Stimulated activated CD8-positive, alpha-beta memory T cell treated with anti-CD3 and anti-CD28 coated beads, Interleukin-12 subunit alpha, Interleukin-12 subunit beta, amount 100 ng/mL, for 24 hours (primary cell): ENCODE measurements around the gene C10orf71.

ENCODE experiments used
- DNase-seq: peaks from one replicate; pipeline ENCODE4 v3.0.0-alpha.2; 2020; ENCODE audit errors: extremely low read depth

C10orf71 gene

DNA sequence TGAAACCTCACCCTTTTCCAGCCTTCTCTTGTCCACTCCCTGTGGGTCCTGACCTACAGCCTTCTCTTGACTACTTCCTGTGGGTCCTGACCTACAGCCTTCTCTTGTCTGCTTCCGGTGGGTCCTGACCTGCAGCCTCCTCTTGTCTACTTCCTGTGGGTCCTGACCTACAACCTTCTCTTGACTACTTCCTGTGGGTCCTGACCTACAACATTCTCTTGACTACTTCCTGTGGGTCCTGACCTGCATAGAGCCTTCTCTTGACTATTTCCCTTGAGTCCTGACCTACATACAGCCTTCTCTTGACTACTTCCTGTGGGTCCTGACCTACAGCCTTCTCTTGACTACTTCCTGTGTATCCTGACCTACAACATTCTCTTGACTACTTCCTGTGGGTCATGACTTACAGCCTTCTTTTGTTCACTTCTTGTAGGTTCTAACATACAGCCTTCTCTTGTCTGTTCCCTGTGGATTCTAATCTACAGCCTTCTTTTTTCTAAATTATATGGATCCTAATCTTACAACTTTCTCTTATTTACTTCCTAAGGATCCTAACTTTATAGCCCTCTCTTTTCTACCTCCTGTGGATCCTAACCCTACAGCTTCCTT, 36.5 kb downstream of the C10orf71 start:
- DNase-seq: no peak

DNA sequence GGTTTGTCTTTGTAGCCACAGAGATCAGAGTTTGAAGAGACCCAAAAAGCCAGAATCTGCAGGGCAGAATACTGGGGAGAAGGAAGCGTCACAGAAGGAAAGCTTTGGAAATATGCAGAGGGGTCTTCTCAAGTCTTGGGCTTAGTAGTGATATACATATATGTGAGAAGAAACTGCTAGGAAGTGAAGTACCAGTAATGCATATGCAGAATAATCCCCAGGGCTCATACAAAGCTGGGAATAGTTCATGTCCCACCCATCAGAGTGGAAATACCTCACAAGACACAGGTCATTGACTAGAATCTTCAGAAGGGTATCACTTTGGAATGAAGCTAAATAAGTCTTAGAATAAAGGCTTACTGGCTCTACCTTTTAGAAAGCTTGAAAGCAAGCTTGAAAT, 39.6 kb downstream of the C10orf71 start:
- no peak for DNase-seq

DNA sequence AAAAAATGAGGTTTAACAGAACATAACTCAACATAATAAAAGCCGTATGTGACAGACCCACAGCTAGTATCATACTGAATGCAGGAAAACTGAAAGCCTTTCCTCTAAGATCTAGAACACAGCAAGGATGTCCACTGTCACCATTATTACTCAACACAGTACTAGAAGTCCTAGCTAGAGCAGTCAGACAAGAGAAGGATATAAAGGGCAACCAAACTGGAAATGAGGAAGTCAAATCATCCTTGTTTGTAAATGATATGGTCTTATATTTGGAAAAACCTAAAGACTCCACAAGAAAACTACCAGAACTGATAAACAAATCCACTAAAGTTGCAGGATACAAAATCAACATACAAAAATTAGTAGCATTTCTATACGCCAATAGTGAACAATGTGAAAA, 45.9 kb downstream of the C10orf71 start:
- DNase-seq: no peak

- no peak for DNase-seq
Measured at GRCh38 chr10:49347342-49347741, 48.4 kb downstream of the C10orf71 start.

- no peak for DNase-seq
Measured at GRCh38 chr10:49347827-49348226, 48.9 kb downstream of the C10orf71 start.

GRCh38 chr10:49348593-49348992, 49.6 kb downstream of the C10orf71 start:
- no peak for DNase-seq

DNA sequence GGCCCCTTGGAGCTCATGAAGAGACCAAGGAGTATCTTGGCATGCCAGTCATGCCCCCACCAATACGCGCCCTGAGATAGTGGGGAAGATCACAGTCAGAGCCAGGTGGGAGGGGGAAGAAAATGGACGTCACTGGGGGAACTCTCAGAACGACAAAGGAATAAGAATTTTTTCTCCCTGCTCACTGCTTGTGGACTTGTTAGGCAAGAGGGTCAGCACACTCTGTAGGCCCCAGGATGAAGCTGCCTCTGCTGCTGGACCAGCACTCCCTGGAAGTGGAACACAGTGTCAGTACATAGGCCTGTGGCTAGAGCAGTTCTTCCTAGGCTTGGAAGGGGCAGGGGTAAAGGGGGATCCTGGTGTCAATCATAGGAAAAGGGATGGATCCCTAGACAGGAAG, 50.4 kb downstream of the C10orf71 start:
- DNase-seq: no peak

- no peak for DNase-seq
Measured at GRCh38 chr10:49350138-49350537, 51.2 kb downstream of the C10orf71 start.

DNA sequence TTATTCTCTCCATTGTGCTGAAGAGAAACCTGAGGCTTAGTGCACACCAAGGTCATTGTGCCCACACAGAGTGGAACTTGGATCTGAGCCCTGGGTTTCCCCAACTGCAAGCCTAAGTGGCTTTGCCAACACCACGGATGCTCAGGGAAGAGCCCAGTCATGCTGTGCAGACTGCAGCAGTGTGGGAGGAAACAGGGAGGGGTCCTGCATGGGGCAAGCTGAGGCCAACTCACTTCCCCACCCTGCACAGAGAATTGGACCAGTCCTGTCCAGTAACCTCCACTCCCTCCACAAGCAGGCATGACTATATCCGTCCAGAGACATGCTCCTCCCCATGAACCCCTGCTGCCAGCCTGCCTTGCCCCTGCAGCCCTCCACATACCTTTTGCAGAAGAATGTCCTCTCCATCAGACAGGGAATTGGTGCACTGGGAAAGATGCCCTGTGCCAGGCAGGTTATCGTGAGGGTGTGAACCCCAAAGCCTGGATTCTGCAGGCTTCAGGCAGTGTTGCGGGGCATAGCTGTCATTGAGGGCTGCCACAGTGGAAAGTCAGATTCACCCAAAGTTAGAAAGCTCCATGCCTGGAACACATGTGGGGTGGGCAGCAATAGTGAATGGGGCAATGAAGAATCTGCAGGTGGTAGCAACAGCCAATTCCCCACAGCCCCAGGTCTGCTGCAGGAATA, 52.0 kb downstream of the C10orf71 start:
- no peak for DNase-seq

DNA sequence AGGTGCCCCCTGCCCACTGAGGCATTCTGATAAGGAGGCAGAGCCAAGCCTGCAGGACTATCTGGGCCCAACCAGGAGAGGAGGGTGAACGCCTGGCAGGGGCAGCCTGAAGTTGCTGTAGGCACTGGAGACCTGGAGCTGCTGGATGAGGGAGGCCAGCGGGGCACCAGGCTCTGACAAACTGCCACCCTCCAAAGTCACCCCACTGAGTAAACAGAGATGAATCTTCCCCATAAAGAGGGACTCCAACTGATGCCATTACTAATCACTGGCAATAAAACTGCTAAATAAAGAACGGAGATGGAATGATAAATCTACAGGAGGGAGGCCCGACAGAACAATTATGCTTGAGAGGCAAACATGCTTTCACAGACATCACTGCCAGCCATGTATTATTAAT, 52.7 kb downstream of the C10orf71 start:
- no peak for DNase-seq

- DNase-seq: no peak
Measured at GRCh38 chr10:49352323-49352722, 53.4 kb downstream of the C10orf71 start.

GRCh38 chr10:49353026-49353894, 54.3 kb downstream of the C10orf71 start:
- DNase-seq: no peak

- no peak for DNase-seq
Measured at GRCh38 chr10:49353895-49354566, 55.1 kb downstream of the C10orf71 start.

GRCh38 chr10:49354593-49354992, 55.6 kb downstream of the C10orf71 start:
- no peak for DNase-seq

DNA sequence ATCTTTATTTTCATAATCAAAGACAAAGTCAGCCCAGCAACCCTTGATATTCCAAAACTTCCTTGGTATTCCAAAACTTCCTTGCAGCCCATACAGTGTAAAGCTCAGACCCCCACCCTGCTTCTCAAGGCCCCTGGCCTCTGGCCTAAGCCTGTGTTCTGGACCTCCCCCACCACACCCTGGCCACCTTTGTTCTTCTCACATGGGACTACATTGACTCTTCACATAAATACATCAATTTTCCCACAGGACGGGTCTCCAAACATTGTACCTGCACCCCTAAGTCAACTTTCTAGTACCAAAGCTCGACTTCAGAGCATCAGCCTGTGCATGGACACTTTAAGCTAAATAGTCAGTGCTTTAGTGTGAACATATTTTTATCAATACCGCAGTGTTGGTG, 56.3 kb downstream of the C10orf71 start:
- no peak for DNase-seq

DNA sequence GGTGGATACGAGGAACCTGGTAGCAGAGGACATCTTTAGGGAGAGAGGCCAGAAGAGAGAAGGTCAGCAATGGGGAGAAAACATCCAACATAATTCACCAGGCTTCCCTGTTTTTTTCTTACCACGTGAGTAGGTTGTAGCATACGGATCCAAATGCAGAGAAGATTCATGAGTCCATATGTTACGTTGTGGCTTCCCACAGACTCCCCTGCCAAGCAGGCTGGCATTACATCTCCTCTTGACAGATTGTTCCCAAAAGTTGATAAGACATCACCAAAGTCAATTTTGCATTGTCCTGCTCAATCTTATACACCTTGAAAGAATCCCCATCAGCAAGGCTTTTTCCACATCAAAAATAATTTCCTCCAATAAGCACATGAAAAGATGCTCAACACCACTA, 57.2 kb downstream of the C10orf71 start:
- no peak for DNase-seq

- no peak for DNase-seq
Measured at GRCh38 chr10:49356944-49357343, 58.0 kb downstream of the C10orf71 start.

DNA sequence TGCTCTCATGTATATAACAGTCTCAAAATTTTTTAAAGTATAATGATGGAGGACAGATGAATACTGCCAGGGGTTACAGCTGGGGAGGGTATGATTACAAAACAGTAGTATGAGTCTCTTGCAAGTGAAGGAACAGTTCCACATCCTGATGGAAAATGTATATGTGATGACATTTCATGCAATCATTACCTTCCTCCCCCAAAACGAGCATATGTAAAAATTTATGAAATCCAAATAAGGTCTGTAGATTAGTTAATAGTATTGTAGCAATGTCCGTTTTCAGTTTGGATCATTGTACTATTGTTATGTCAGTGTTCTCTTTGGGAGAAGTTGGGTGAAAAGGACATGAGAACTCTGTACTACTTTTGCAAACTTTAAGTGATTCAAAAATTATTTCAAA, 58.9 kb downstream of the C10orf71 start:
- DNase-seq: no peak

GRCh38 chr10:49359349-49360270, 60.6 kb downstream of the C10orf71 start:
- DNase-seq: no peak

DNA sequence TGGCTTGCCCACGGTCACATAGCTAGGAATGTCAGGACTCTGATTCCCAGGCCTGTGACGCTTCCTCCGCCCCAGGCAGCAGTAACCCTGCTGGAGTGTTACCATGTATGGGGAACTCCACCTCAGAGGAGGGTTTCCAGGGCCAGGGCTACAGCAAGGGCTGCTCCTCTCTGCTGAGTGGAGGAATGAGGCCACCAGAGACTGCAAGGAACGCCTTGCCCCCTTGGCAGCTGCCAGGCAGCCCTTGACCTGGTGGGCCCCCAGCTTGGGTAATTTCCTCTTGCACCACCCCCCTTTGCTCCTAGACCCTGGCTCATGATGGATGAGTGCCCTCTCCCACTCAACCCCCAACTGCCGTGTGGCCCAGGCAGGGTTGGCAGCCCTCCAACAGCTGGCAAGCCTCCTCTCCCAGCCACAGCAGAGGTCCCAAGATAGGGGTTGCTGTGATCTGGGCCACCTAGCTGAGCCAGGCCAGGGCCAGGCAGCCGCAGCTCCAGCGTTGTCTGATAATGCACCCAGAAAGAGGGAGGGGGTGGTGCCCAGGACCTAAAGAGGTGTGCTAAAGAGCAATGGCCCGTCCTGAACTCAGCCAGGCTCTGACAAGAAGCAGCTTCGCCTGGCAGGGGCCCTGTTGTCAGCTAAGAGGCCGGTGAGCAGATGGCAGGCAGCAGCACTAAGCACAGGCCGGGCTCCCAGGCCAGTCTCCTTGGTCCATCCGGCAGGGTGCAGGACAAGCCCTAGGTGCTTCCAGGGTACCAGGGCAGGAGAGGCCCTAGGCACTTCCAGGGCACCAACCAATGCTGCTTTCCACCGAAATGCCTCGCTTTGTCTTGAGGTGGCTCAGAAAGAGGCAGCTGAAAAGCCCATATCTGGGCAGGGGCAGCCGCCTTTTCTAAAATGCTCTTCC, 61.6 kb downstream of the C10orf71 start:
- no peak for DNase-seq
